SU-DHL-6 (cell line): ENCODE data around the gene STK36.

Experiments
- H2AFZ ChIP-seq: fragments of 200-600 bp; sonication (generic); 2 replicates; pipeline ENCODE4 v1.6.1; 2014; ENCODE audit warnings: low read depth, mild to moderate bottlenecking, moderate library complexity, mixed read lengths, antibody characterized with exemption, low read length; ENCODE audit not compliant: severe bottlenecking
- H3F3A ChIP-seq: fragments of 200-600 bp; shearing (Covaris generic); 2 replicates; pipeline ENCODE4 v1.6.0; 2016; ENCODE audit warnings: antibody characterized with exemption, mild to moderate bottlenecking; ENCODE audit not compliant: insufficient read depth
- H3K27ac ChIP-seq: fragments of 200-600 bp; sonication (generic); 2 replicates; pipeline ENCODE4 v1.5.1; 2016; ENCODE audit warnings: low read depth, mild to moderate bottlenecking, low read length, moderate library complexity, mixed read lengths
- H3K27me3 ChIP-seq: fragments of 200-600 bp; sonication (generic), shearing (Covaris generic); 2 replicates; pipeline ENCODE4 v1.6.0; 2014; ENCODE audit warnings: mild to moderate bottlenecking, low read length
- H3K36me3 ChIP-seq: fragments of 200-600 bp; sonication (generic); 2 replicates; pipeline ENCODE4 v1.6.1; 2014; ENCODE audit warnings: mild to moderate bottlenecking, low read length, mixed read lengths
- H3K4me2 ChIP-seq: fragments of 300-600, 200-600 bp; shearing (Covaris generic), sonication (generic); 2 replicates; pipeline ENCODE4 v1.6.0; 2014; ENCODE audit warnings: low read length, low read depth, mild to moderate bottlenecking; ENCODE audit not compliant: poor library complexity, severe bottlenecking
- H3K4me3 ChIP-seq: fragments of 200-600 bp; sonication (generic); 2 replicates; pipeline ENCODE4 v1.5.1; 2014; ENCODE audit warnings: antibody characterized with exemption, low read length, mild to moderate bottlenecking, mixed read lengths; ENCODE audit not compliant: insufficient read depth, poor library complexity, severe bottlenecking
- H3K79me2 ChIP-seq: fragments of 200-600 bp; sonication (generic); 2 replicates; pipeline ENCODE4 v1.6.1; 2014; ENCODE audit warnings: mild to moderate bottlenecking, low read length, moderate library complexity; ENCODE audit not compliant: insufficient read depth
- H3K9ac ChIP-seq: fragments of 200-600 bp; sonication (generic); 2 replicates; pipeline ENCODE4 v1.7.0; 2014; ENCODE audit warnings: mild to moderate bottlenecking, low read length
- H3K9me2 ChIP-seq: fragments of 200-600 bp; sonication (generic); replicated peaks from 2 replicates; pipeline ENCODE4 v1.6.1; 2014; ENCODE audit warnings: low read length; ENCODE audit not compliant: insufficient read depth
- H3K9me3 ChIP-seq: fragments of 200-600 bp; sonication (generic); 2 replicates; pipeline ENCODE4 v1.6.1; 2014; ENCODE audit warnings: low read length, mixed read lengths; ENCODE audit not compliant: insufficient read depth
- H4K20me1 ChIP-seq: fragments of 200-600 bp; sonication (generic); 2 replicates; pipeline ENCODE4 v1.6.1; 2014; ENCODE audit warnings: low read depth, mild to moderate bottlenecking, antibody characterized with exemption, low read length, moderate library complexity, mixed read lengths
- EZH2phosphoT487 ChIP-seq: fragments of 200-600 bp; sonication (generic), shearing (Covaris generic); conservative IDR thresholded peaks from 2 replicates; pipeline ENCODE4 v1.6.1; 2018; ENCODE audit warnings: mild to moderate bottlenecking, antibody characterized with exemption, low read length, moderate library complexity, mixed read lengths
- TF ChIP-seq, protein P1 (sequence below): fragments of 200-600 bp; sonication (generic); IDR thresholded peaks from one replicate; pipeline ENCODE4 v1.5.1; 2017; ENCODE audit warnings: antibody characterized with exemption, mild to moderate bottlenecking, low read length, moderate library complexity; ENCODE audit not compliant: insufficient read depth, poor library complexity, severe bottlenecking

STK36 gene

DNA sequence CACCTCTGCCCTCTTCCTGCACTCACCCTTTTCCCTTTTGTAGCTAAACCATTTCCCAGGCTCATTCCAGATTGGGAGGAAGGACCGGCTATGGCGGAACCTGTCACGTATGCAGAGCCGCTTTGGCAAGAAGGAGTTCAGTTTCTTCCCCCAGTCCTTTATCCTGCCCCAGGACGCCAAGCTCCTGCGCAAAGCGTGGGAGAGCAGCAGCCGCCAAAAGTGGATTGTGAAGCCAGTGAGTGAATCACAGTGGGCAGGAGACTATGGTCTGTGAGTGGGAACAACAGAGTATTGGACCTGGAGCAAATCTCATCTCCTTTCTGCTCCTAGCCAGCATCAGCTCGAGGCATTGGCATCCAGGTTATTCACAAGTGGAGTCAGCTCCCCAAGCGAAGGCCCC lies 75.1 kb downstream of the STK36 start:
- Histone ChIP-seq H3K79me2 (no peaks in the 10 kb centered on the region), H3K9me2 (no peaks in the 10 kb centered on the region), H3K4me3 (no peak overlapping the region), H3K36me3 (peaks cover 15% of the 10 kb centered on the region; the same call in 1 of the 2 replicates), H2AFZ (no peak overlapping the region), H3F3A (no peaks in the 10 kb centered on the region), H4K20me1 (no peaks in the 10 kb centered on the region), H3K27ac (no peak overlapping the region), H3K27me3 (no peaks in the 10 kb centered on the region), H3K4me2 (no peak overlapping the region), H3K9me3 (no peaks in the 10 kb centered on the region), H3K9ac (no peak overlapping the region)
- no peak for TF ChIP-seq EZH2phosphoT487
- TF ChIP-seq, protein P1, sequence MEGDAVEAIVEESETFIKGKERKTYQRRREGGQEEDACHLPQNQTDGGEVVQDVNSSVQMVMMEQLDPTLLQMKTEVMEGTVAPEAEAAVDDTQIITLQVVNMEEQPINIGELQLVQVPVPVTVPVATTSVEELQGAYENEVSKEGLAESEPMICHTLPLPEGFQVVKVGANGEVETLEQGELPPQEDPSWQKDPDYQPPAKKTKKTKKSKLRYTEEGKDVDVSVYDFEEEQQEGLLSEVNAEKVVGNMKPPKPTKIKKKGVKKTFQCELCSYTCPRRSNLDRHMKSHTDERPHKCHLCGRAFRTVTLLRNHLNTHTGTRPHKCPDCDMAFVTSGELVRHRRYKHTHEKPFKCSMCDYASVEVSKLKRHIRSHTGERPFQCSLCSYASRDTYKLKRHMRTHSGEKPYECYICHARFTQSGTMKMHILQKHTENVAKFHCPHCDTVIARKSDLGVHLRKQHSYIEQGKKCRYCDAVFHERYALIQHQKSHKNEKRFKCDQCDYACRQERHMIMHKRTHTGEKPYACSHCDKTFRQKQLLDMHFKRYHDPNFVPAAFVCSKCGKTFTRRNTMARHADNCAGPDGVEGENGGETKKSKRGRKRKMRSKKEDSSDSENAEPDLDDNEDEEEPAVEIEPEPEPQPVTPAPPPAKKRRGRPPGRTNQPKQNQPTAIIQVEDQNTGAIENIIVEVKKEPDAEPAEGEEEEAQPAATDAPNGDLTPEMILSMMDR = no peak

DNA sequence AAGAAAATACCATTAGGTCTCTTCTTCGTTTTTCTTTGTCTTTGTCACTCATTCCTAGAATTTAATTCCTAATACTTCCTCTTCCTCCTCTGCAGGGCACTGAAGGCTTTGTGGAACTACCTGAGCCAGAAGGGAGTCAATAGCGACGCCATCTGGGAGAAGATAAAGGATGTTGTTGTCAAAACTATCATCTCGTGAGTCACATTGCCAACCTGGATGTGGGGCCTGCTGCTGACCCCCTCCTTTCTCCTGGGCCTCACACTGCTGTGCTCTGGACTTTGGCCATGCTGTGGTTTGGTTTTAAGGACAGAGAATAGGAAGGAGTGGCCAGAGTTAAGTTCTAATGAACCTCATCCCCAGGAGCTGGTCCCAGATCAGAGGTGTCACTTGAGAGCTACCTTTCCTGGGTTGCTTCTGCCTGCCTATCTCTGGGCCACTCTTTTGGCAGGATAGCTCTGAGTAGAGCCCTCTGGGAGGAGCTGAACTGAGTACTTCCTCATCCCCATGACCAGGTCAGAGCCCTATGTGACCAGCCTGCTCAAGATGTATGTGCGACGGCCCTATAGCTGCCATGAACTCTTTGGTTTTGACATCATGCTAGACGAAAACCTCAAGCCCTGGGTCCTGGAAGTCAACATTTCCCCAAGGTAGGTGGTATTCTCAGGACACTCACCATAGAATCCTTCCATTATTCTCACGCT lies 77.0 kb downstream of the STK36 start:
- TF ChIP-seq, protein P1 = no peak
- no peak for TF ChIP-seq EZH2phosphoT487
- no peak overlapping the region for H3K4me2 ChIP-seq

More for the DNA sequence above, 77.0 kb downstream of the STK36 start:
- peaks cover 12% of the 10 kb centered on the region for H3K36me3 ChIP-seq
- no peaks in the 10 kb centered on the region for H3F3A ChIP-seq
- no peak overlapping the region for H2AFZ ChIP-seq
- H3K9me3 ChIP-seq = no peaks in the 10 kb centered on the region
- no peak overlapping the region for H3K9ac ChIP-seq
- no peak overlapping the region for H3K4me3 ChIP-seq
- no peaks in the 10 kb centered on the region for H3K27me3 ChIP-seq
- no peaks in the 10 kb centered on the region for H3K9me2 ChIP-seq
- H3K79me2 ChIP-seq = no peaks in the 10 kb centered on the region
- H3K27ac ChIP-seq = no peak overlapping the region
- no peaks in the 10 kb centered on the region for H4K20me1 ChIP-seq
